SKM-1 treated with dmso at 0.1 percent for 144 hours (cell line): ENCODE measurements around the gene NME9.
A peak's percentile ranks its signal among the peaks of the same experiment; 100 is the strongest.
"Not testable (repeated sequence)": the region's sequence is repeated elsewhere in the genome, so short reads cannot be mapped to it uniquely, and the experiment has no call there.

Source experiments
- DNase-seq: peaks from one replicate; lab custom pipeline; 2025; ENCODE audit not compliant: unreplicated experiment; lab: John Stamatoyannopoulos, UW

The NME9 gene

GRCh38 chr3:138329127-138329983 lies at the start of gene NME9:
Gene NME9, minus strand, starts transcription at chr3:138329851. Its CDS starts 516 bp downstream, at chr3:138329335.
- peak; percentile 67 for DNase-seq

GRCh38 chr3:138378990-138379389 lies 49.3 kb upstream of the NME9 start:
- no peak for DNase-seq

- no peak for DNase-seq
Measured at GRCh38 chr3:138378331-138378730, 48.7 kb upstream of the NME9 start.

- DNase-seq, result no peak
Measured at GRCh38 chr3:138377804-138378203, 48.2 kb upstream of the NME9 start.

- DNase-seq, result not testable (repeated sequence)
Measured at GRCh38 chr3:138377212-138377611, 47.6 kb upstream of the NME9 start.

- no peak for DNase-seq
Measured at GRCh38 chr3:138376663-138377062, 47.0 kb upstream of the NME9 start.

GRCh38 chr3:138375447-138375846 lies 45.8 kb upstream of the NME9 start:
- no peak for DNase-seq

- no peak for DNase-seq
Measured at GRCh38 chr3:138374573-138375134, 45.0 kb upstream of the NME9 start.

- no peak for DNase-seq
Measured at GRCh38 chr3:138373736-138374094, 44.1 kb upstream of the NME9 start.

- DNase-seq, result no peak
Measured at GRCh38 chr3:138373087-138373735, 43.6 kb upstream of the NME9 start.

- DNase-seq, result peak; percentile 69
Measured at GRCh38 chr3:138371070-138371965, 41.7 kb upstream of the NME9 start.

- no peak for DNase-seq
Measured at GRCh38 chr3:138370321-138370720, 40.7 kb upstream of the NME9 start.

- no peak for DNase-seq
Measured at GRCh38 chr3:138369151-138369900, 39.7 kb upstream of the NME9 start.

GRCh38 chr3:138367911-138368310 lies 38.3 kb upstream of the NME9 start:
- no peak for DNase-seq

- no peak for DNase-seq
Measured at GRCh38 chr3:138367326-138367850, 37.7 kb upstream of the NME9 start.

GRCh38 chr3:138366006-138366759 lies 36.5 kb upstream of the NME9 start:
- no peak for DNase-seq

GRCh38 chr3:138365253-138365555 lies 35.6 kb upstream of the NME9 start:
- no peak for DNase-seq

GRCh38 chr3:138364356-138365252 lies 35.0 kb upstream of the NME9 start:
- no peak for DNase-seq

- no peak for DNase-seq
Measured at GRCh38 chr3:138363322-138363721, 33.7 kb upstream of the NME9 start.
